ENCODE measurements around the gene CDK5. TPM values are rescaled to one million over a fixed set of nuclear protein-coding genes. Genes with fewer than 3 reads are reported as not detected.
"Not testable (repeated sequence)": the region's sequence is repeated elsewhere in the genome, so short reads cannot be mapped to it uniquely, and the experiment has no call there.

CDK5 gene
- total and polyA plus RNA-seq, 9 donors, result 2.7 to 9.4 (median 4.1) TPM

GRCh38 chr7:151031011-151031410, 26.7 kb downstream of the CDK5 start:
- Histone ChIP-seq H3K4me3 (no peak overlapping the region), H3K27me3 (no peaks in the 10 kb centered on the region), H3K27ac (no peak overlapping the region), H3K4me1 (ENCODE audit: insufficient read depth) (peaks cover 4% of the 10 kb centered on the region), H3K36me3 (no peaks in the 10 kb centered on the region), H3K9me3 (no peaks in the 10 kb centered on the region)
- DNase-seq, result no peak
- intact Hi-C loops (cut with DNase I), result no loop called here
- no peak for TF ChIP-seq POLR2A (IDR thresholded peaks at IDR 0.05)
- no peak for TF ChIP-seq EP300 (IDR thresholded peaks at IDR 0.05)
- TF ChIP-seq CTCF (IDR thresholded peaks at IDR 0.05), result no peak
- 47 to 67% (median 64%) methylated on average over 4 of the region's 4 CpGs for WGBS, 3 donors

- no peak for DNase-seq
- Histone ChIP-seq H3K27me3 (no peaks in the 10 kb centered on the region), H3K4me3 (peak overlapping the region; percentile 82), H3K4me1 (ENCODE audit: insufficient read depth) (peaks cover 4% of the 10 kb centered on the region), H3K9me3 (no peaks in the 10 kb centered on the region), H3K36me3 (no peaks in the 10 kb centered on the region), H3K27ac (peak overlapping the region in 1 of 2 donors; percentile 74)
- intact Hi-C loops (cut with DNase I), result loop anchor here in 1 of 4 donors (2.0 kb wide), 1 partner anchor 58 kb away; the partner anchor contains the start of gene AGAP3
- 37 to 47% (median 38%) methylated on average over 17 of the region's 17 CpGs for WGBS, 3 donors
- TF ChIP-seq CTCF (IDR thresholded peaks at IDR 0.05), result no peak
Measured at GRCh38 chr7:151028948-151029501, 28.7 kb downstream of the CDK5 start.

- Histone ChIP-seq H3K27ac (peak within 1 kb of the TSS in 1 of 2 donors; percentile 74), H3K36me3 (no peaks in the 10 kb centered on the region), H3K4me1 (ENCODE audit: insufficient read depth) (peaks cover 4% of the 10 kb centered on the region), H3K27me3 (no peaks in the 10 kb centered on the region), H3K4me3 (peak within 1 kb of the TSS; percentile 82), H3K9me3 (no peaks in the 10 kb centered on the region)
- intact Hi-C loops (cut with DNase I), result loop anchor here in 1 of 4 donors (2.0 kb wide), 1 partner anchor 58 kb away; the partner anchor contains the start of gene AGAP3
- peak; percentile 97 to 100 (median 98) for DNase-seq
- TF ChIP-seq POLR2A (IDR thresholded peaks at IDR 0.05) (peak; percentile 58), EP300 (IDR thresholded peaks at IDR 0.05) (peak; percentile 2), CTCF (IDR thresholded peaks at IDR 0.05) (peak in 2 of 3 donors; percentile 45 to 64)
- 0 to 1% (median 0%) methylated on average over 50 to 53 of the region's 53 CpGs for WGBS, 3 donors
Measured at GRCh38 chr7:151028131-151028947, 29.4 kb downstream of the CDK5 start, which contains the start of gene ABCB8. Gene ABCB8 (plus strand): TSS chr7:151028450. CDS start chr7:151028516, 66 bp downstream.

- H3K27me3 ChIP-seq; H3K36me3 ChIP-seq; H3K9me3 ChIP-seq; H3K4me1 ChIP-seq (ENCODE audit: insufficient read depth); DNase-seq: not testable (repeated sequence)
- Histone ChIP-seq H3K4me3 (peak overlapping the region; percentile 82), H3K27ac (peak overlapping the region in 1 of 2 donors; percentile 74)
- intact Hi-C loops (cut with DNase I), result loop anchor here in 1 of 4 donors (2.0 kb wide), 1 partner anchor 59 kb away; the partner anchor contains the start of gene AGAP3
- WGBS, 3 donors, result 8 to 17% (median 14%) methylated on average over 16 of the region's 16 CpGs
Measured at GRCh38 chr7:151027728-151028130, 30.0 kb downstream of the CDK5 start.

- not testable (repeated sequence) for H3K27ac ChIP-seq, H3K4me3 ChIP-seq
- WGBS, 3 donors, result 40 to 46% (median 43%) methylated on average over 19 of the region's 19 CpGs
Measured at GRCh38 chr7:151026771-151027727, 30.6 kb downstream of the CDK5 start.

More at GRCh38 chr7:151026771-151027727, 30.6 kb downstream of the CDK5 start:
- H3K4me1 ChIP-seq (ENCODE audit: insufficient read depth); H3K36me3 ChIP-seq; DNase-seq; intact Hi-C loops (cut with DNase I); H3K9me3 ChIP-seq; H3K27me3 ChIP-seq: not testable (repeated sequence)

Data from ovary (tissue), 9 donors.